ENCODE measurements around the gene TOR1AIP2.

The TOR1AIP2 gene

DNA sequence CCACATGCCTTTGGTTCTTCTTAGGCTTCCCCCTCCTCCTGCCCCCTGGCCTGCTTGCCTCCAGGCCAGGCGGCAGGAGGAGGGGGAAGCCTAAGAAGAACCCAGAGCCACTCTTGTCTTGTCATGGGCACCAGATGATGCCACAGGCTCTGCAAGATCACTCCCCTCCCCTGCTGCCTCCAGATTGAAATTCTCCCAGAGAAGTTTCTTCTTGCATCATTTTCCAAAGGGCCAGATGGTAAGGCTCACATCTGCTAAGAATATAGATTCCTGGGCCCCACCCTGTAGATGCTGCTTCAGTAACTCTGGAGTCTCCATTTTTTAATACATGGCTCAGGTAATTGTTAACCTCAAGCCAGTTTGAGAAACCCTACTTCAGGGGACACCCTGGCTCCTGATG is 73.7 kb downstream of the TOR1AIP2 start:
- Histone ChIP-seq H3K9ac (ENCODE audit: low read depth, low read length) (no peak overlapping the region), H2AFZ (ENCODE audit: low read depth, low read length) (no peak overlapping the region), H3K4me3 (ENCODE audit: low read depth in 1 of 2, low read length in 2 of 2) (no peak overlapping the region), H4K20me1 (ENCODE audit: insufficient read depth, low read length) (no peaks in the 10 kb centered on the region), H3K27ac (ENCODE audit: low read length) (no peak overlapping the region), H3K9me3 (ENCODE audit: insufficient read depth, low read length, severe bottlenecking) (no peaks in the 10 kb centered on the region), H3K4me1 (ENCODE audit: insufficient read depth, low read length) (no peaks in the 10 kb centered on the region), H3K79me2 (ENCODE audit: insufficient read depth, low read length) (no peaks in the 10 kb centered on the region), H3K4me2 (ENCODE audit: insufficient read depth, low read length) (no peak overlapping the region), H3K27me3 (ENCODE audit: insufficient read depth, low read length, poor library complexity) (peaks cover 15% of the 10 kb centered on the region), H3K36me3 (ENCODE audit: insufficient read depth, low read length) (no peaks in the 10 kb centered on the region)
- ATAC-seq (ENCODE audit: insufficient read depth, low read depth) (no peak), DNase-seq (no peak)
- no peak for TF ChIP-seq EZH2 (IDR thresholded peaks at IDR 0.05; ENCODE audit: borderline replicate concordance, low read depth, low read length, severe bottlenecking)
- TF ChIP-seq, protein P1, sequence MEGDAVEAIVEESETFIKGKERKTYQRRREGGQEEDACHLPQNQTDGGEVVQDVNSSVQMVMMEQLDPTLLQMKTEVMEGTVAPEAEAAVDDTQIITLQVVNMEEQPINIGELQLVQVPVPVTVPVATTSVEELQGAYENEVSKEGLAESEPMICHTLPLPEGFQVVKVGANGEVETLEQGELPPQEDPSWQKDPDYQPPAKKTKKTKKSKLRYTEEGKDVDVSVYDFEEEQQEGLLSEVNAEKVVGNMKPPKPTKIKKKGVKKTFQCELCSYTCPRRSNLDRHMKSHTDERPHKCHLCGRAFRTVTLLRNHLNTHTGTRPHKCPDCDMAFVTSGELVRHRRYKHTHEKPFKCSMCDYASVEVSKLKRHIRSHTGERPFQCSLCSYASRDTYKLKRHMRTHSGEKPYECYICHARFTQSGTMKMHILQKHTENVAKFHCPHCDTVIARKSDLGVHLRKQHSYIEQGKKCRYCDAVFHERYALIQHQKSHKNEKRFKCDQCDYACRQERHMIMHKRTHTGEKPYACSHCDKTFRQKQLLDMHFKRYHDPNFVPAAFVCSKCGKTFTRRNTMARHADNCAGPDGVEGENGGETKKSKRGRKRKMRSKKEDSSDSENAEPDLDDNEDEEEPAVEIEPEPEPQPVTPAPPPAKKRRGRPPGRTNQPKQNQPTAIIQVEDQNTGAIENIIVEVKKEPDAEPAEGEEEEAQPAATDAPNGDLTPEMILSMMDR (IDR thresholded peaks at IDR 0.05; ENCODE audit: borderline replicate concordance, extremely low read depth, low read length, poor library complexity, severe bottlenecking), result no peak

DNA sequence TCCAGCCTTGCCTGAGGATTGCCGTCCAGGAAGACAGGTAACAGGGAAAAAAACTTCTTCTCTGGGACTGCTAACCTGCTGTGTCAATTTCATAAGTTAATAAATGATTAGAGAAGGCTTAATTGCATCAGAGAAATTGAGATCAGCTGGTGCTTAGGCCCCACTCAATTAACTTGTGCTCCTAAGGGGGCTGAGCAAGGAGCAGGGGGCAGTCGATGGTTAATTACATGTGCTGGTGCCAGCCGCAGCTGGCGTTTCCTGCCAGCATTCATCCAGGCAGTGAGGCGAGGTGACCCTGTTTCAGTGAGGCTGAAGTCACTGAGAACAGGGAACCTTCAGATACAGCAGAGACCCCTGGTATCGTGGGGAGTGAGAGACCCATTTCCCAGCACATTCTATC is 74.5 kb downstream of the TOR1AIP2 start:
- no peaks in the 10 kb centered on the region for H3K79me2 ChIP-seq (ENCODE audit: insufficient read depth, low read length)
- DNase-seq (no peak), ATAC-seq (ENCODE audit: insufficient read depth, low read depth) (no peak)
- H3K36me3 ChIP-seq (ENCODE audit: insufficient read depth, low read length), result no peaks in the 10 kb centered on the region
- H3K4me1 ChIP-seq (ENCODE audit: insufficient read depth, low read length), result no peaks in the 10 kb centered on the region
- no peak overlapping the region for H3K9ac ChIP-seq (ENCODE audit: low read depth, low read length)
- no peaks in the 10 kb centered on the region for H4K20me1 ChIP-seq (ENCODE audit: insufficient read depth, low read length)
- peaks cover 15% of the 10 kb centered on the region for H3K27me3 ChIP-seq (ENCODE audit: insufficient read depth, low read length, poor library complexity)
- H3K9me3 ChIP-seq (ENCODE audit: insufficient read depth, low read length, severe bottlenecking), result no peaks in the 10 kb centered on the region
- no peak overlapping the region for H3K4me2 ChIP-seq (ENCODE audit: insufficient read depth, low read length)
- no peak overlapping the region for H3K27ac ChIP-seq (ENCODE audit: low read length)
- no peak overlapping the region for H2AFZ ChIP-seq (ENCODE audit: low read depth, low read length)
- TF ChIP-seq, protein P1 (IDR thresholded peaks at IDR 0.05; ENCODE audit: borderline replicate concordance, extremely low read depth, low read length, poor library complexity, severe bottlenecking), result no peak
- TF ChIP-seq EZH2 (IDR thresholded peaks at IDR 0.05; ENCODE audit: borderline replicate concordance, low read depth, low read length, severe bottlenecking), result no peak
- H3K4me3 ChIP-seq (ENCODE audit: low read depth in 1 of 2, low read length in 2 of 2), result no peak overlapping the region

DNA sequence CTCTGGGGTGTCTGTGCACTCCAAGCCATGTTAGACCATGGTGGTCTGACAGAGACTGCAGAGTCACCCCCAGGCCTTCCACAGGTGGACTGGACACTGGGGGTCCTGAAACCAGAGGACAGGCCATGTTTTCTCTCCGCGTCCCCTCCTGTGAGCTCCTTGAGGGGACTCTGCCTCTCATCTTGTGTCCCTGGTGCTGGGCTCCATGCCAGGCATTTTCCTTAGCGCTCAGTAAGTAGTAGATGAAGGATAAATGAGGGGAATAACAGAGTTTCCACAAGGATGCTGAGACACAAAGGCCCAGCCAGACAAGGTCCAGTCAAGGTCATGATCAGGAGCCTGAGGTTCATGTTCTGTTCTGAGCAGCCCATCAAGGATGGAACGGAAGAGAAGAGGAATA is 77.1 kb downstream of the TOR1AIP2 start:
- Histone ChIP-seq H3K79me2 (ENCODE audit: insufficient read depth, low read length) (no peaks in the 10 kb centered on the region), H3K36me3 (ENCODE audit: insufficient read depth, low read length) (no peaks in the 10 kb centered on the region), H3K9me3 (ENCODE audit: insufficient read depth, low read length, severe bottlenecking) (no peaks in the 10 kb centered on the region), H3K9ac (ENCODE audit: low read depth, low read length) (no peak overlapping the region), H3K27ac (ENCODE audit: low read length) (no peak overlapping the region), H3K27me3 (ENCODE audit: insufficient read depth, low read length, poor library complexity) (peaks cover 14% of the 10 kb centered on the region), H4K20me1 (ENCODE audit: insufficient read depth, low read length) (no peaks in the 10 kb centered on the region), H3K4me1 (ENCODE audit: insufficient read depth, low read length) (no peaks in the 10 kb centered on the region), H3K4me2 (ENCODE audit: insufficient read depth, low read length) (no peak overlapping the region), H2AFZ (ENCODE audit: low read depth, low read length) (no peak overlapping the region), H3K4me3 (ENCODE audit: low read depth in 1 of 2, low read length in 2 of 2) (no peak overlapping the region)
- ATAC-seq (ENCODE audit: insufficient read depth, low read depth), result no peak
- TF ChIP-seq, protein P1 (IDR thresholded peaks at IDR 0.05; ENCODE audit: borderline replicate concordance, extremely low read depth, low read length, poor library complexity, severe bottlenecking), result no peak
- no peak for TF ChIP-seq EZH2 (IDR thresholded peaks at IDR 0.05; ENCODE audit: borderline replicate concordance, low read depth, low read length, severe bottlenecking)
- DNase-seq, result no peak
